Measurements from ENCODE around the gene ADCY9.

- no peak for TF ChIP-seq CTCF (IDR thresholded peaks at IDR 0.05)
- no peak for TF ChIP-seq POLR2AphosphoS5 (IDR thresholded peaks at IDR 0.05)
- TF ChIP-seq POLR2A (IDR thresholded peaks at IDR 0.05), result no peak
- no peak for TF ChIP-seq EP300 (IDR thresholded peaks at IDR 0.05)
These were observed 104.9 kb downstream of the ADCY9 start for GRCh38 chr16:4011225-4011939.
